Measurements from ENCODE around the gene BORCS5. TPM values are rescaled to one million over a fixed set of nuclear protein-coding genes. Genes with fewer than 3 reads are reported as not detected.

BORCS5 gene
- total RNA-seq, 2 donors from 2014 or later, result 15.2 to 26.1 TPM

DNA sequence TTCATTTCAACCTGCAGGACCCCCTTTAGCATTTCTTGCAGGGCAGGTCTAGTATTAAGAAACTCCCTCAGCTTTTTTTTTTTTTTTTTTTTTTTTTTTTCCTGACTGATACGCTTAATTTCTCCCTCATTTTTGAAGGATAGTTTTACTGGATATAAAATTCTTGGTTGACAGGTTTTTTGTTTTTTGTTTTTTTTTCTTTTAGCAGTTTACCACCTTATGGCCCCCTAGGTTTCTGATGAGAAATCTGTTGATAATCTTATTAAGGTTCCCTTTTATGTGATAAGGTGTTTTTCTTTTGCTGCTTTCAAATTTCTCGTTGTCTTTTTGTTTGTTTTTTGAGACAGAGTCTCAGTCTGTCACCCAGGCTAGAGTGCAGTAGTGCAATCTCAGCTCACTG is 66.5 kb downstream of the BORCS5 start:
- DNase-seq, result no peak
- TF ChIP-seq, protein P1, sequence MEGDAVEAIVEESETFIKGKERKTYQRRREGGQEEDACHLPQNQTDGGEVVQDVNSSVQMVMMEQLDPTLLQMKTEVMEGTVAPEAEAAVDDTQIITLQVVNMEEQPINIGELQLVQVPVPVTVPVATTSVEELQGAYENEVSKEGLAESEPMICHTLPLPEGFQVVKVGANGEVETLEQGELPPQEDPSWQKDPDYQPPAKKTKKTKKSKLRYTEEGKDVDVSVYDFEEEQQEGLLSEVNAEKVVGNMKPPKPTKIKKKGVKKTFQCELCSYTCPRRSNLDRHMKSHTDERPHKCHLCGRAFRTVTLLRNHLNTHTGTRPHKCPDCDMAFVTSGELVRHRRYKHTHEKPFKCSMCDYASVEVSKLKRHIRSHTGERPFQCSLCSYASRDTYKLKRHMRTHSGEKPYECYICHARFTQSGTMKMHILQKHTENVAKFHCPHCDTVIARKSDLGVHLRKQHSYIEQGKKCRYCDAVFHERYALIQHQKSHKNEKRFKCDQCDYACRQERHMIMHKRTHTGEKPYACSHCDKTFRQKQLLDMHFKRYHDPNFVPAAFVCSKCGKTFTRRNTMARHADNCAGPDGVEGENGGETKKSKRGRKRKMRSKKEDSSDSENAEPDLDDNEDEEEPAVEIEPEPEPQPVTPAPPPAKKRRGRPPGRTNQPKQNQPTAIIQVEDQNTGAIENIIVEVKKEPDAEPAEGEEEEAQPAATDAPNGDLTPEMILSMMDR (conservative IDR thresholded peaks at IDR 0.05), result no peak
- WGBS, 2 experiments (ENCODE audit: insufficient coverage in 1 of 2, insufficient read length in 1 of 2), result 89% methylated on average over 1 of the region's 2 CpGs; no CpG with 5 or more reads in 1 of the 2 experiments
- Histone ChIP-seq H3K36me3 (ENCODE audit: control insufficient read depth, insufficient read depth, low read length) (no peaks in the 10 kb centered on the region), H3K27ac (ENCODE audit: low read depth, low read length) (no peak overlapping the region), H3K27me3 (ENCODE audit: control insufficient read depth, insufficient read depth, low read length, poor library complexity, severe bottlenecking) (no peaks in the 10 kb centered on the region), H3K9ac (ENCODE audit: extremely low read depth, low read length, poor library complexity, severe bottlenecking) (no peak overlapping the region), H3K4me1 (ENCODE audit: control insufficient read depth, insufficient read depth, low read length) (no peaks in the 10 kb centered on the region), H3K9me3 (ENCODE audit: control insufficient read depth, low read length) (peaks cover 37% of the 10 kb centered on the region), H3K4me3 (ENCODE audit: low read length) (peak overlapping the region; percentile 55)
- Mint-ChIP-seq H3K36me3 (ENCODE audit: low read depth) (peaks cover 38% of the 10 kb centered on the region), H3K4me3 (no peak overlapping the region), H3K27ac (no peak overlapping the region), H3K27me3 (ENCODE audit: insufficient read depth) (no peaks in the 10 kb centered on the region), H3K9me3 (peaks cover 63% of the 10 kb centered on the region), H3K4me1 (no peaks in the 10 kb centered on the region)

DNA sequence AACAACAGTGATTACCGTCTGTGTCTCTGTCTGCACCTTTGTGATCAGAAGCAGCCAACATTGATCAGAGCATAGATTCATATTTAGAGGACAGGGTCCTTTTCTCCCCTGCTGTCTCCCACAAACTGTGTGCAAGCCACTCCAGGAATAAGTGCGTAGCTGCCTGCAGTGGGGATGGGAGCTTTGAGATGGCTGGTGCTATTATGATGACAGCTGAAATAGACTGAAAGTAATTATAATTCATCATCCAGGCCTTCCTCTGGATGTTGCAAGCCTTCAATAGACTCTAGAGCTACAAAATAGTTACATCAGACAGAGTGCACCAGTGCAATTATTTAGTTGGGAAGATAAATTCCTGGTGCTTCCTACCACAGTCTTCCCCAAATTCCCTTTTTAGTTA is 68.1 kb downstream of the BORCS5 start:
- H3K4me3 Mint-ChIP-seq, result no peak overlapping the region
- no peak overlapping the region for H3K27ac Mint-ChIP-seq
- TF ChIP-seq, protein P1 (conservative IDR thresholded peaks at IDR 0.05), result no peak

DNA sequence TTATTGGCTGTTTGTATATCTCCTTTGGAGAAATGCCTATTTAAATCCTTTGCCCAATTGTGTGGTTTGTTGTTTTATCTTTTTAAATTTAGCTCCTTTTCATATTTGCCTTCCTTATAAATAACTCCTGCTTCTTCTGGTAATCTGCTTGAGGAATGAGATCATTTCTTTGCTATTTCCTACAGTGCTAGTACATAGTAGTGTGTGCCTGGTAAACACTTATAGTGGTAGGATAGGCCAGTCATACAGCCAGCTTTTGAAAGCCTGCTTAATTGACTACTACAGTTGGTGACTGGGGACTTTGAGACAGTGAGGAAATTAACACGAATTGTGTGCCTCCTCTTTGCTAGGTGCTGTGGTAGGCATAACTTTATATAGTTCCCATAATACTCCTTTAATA is 68.7 kb downstream of the BORCS5 start:
- H3K27me3 Mint-ChIP-seq (ENCODE audit: insufficient read depth), result no peaks in the 10 kb centered on the region
- no CpG with 5 or more reads among the region's 1 CpG for WGBS, 2 experiments (ENCODE audit: insufficient coverage in 1 of 2, insufficient read length in 1 of 2)
- H3K36me3 Mint-ChIP-seq (ENCODE audit: low read depth), result peaks cover 23% of the 10 kb centered on the region
- Histone ChIP-seq H3K4me3 (ENCODE audit: low read length) (no peak overlapping the region), H3K27me3 (ENCODE audit: control insufficient read depth, insufficient read depth, low read length, poor library complexity, severe bottlenecking) (no peaks in the 10 kb centered on the region), H3K27ac (ENCODE audit: low read depth, low read length) (no peak overlapping the region), H3K9ac (ENCODE audit: extremely low read depth, low read length, poor library complexity, severe bottlenecking) (no peak overlapping the region), H3K36me3 (ENCODE audit: control insufficient read depth, insufficient read depth, low read length) (no peaks in the 10 kb centered on the region), H3K4me1 (ENCODE audit: control insufficient read depth, insufficient read depth, low read length) (no peaks in the 10 kb centered on the region), H3K9me3 (ENCODE audit: control insufficient read depth, low read length) (peaks cover 26% of the 10 kb centered on the region)
- peaks cover 43% of the 10 kb centered on the region for H3K9me3 Mint-ChIP-seq
- TF ChIP-seq, protein P1 (conservative IDR thresholded peaks at IDR 0.05), result no peak
- no peak for DNase-seq
- no peak overlapping the region for H3K27ac Mint-ChIP-seq
- H3K4me1 Mint-ChIP-seq, result no peaks in the 10 kb centered on the region
- no peak overlapping the region for H3K4me3 Mint-ChIP-seq

More for the DNA sequence above, 68.1 kb downstream of the BORCS5 start:
- no peak overlapping the region for H3K9ac ChIP-seq (ENCODE audit: extremely low read depth, low read length, poor library complexity, severe bottlenecking)
- Mint-ChIP-seq H3K36me3 (ENCODE audit: low read depth) (peaks cover 25% of the 10 kb centered on the region), H3K4me1 (no peaks in the 10 kb centered on the region), H3K9me3 (peaks cover 49% of the 10 kb centered on the region), H3K27me3 (ENCODE audit: insufficient read depth) (no peaks in the 10 kb centered on the region)
- no peak for DNase-seq
- WGBS, 2 experiments (ENCODE audit: insufficient coverage in 1 of 2, insufficient read length in 1 of 2), result 86 to 100% methylated on average over 1 of the region's 2 CpGs
- no peak overlapping the region for H3K27ac ChIP-seq (ENCODE audit: low read depth, low read length)
- H3K4me1 ChIP-seq (ENCODE audit: control insufficient read depth, insufficient read depth, low read length), result no peaks in the 10 kb centered on the region
- peaks cover 26% of the 10 kb centered on the region for H3K9me3 ChIP-seq (ENCODE audit: control insufficient read depth, low read length)
- no peaks in the 10 kb centered on the region for H3K27me3 ChIP-seq (ENCODE audit: control insufficient read depth, insufficient read depth, low read length, poor library complexity, severe bottlenecking)
- H3K36me3 ChIP-seq (ENCODE audit: control insufficient read depth, insufficient read depth, low read length), result no peaks in the 10 kb centered on the region
- H3K4me3 ChIP-seq (ENCODE audit: low read length), result no peak overlapping the region
